Endodermal cell (in vitro differentiated cells): ENCODE results near the gene FOXO6. TPM values are rescaled to one million over a fixed set of nuclear protein-coding genes. Genes with fewer than 3 reads are reported as not detected.

Source experiments
- DNase-seq: peaks from one replicate; pipeline ENCODE4 v3.0.0-alpha.2; 2017
- H3K27ac ChIP-seq: 2 replicates; pipeline ENCODE4 v1.5.1; 2013; ENCODE audit warnings: mild to moderate bottlenecking, low read depth, low read length, moderate library complexity
- H3K27me3 ChIP-seq: 2 replicates; pipeline ENCODE4 v1.6.1; 2013; ENCODE audit warnings: mild to moderate bottlenecking, low read length, moderate library complexity; ENCODE audit not compliant: insufficient read depth, control insufficient read depth, poor library complexity, severe bottlenecking
- H3K36me3 ChIP-seq: 2 replicates; pipeline ENCODE4 v1.7.0; 2013; ENCODE audit warnings: mild to moderate bottlenecking, low read length, moderate library complexity; ENCODE audit not compliant: control insufficient read depth, insufficient read depth
- H3K4me1 ChIP-seq: one replicate; pipeline ENCODE4 v1.7.0; 2013; ENCODE audit warnings: low read length; ENCODE audit not compliant: control insufficient read depth, insufficient read depth
- H3K4me3 ChIP-seq: 2 replicates; pipeline ENCODE4 v1.5.1; 2013; ENCODE audit warnings: mild to moderate bottlenecking, low read length, moderate library complexity
- H3K9ac ChIP-seq: 2 replicates; pipeline ENCODE4 v1.6.1; 2013; ENCODE audit warnings: mild to moderate bottlenecking, low read length, moderate library complexity; ENCODE audit not compliant: poor library complexity, severe bottlenecking; ENCODE audit errors: extremely low read depth
- H3K9me3 ChIP-seq: 2 replicates; pipeline ENCODE4 v1.6.1; 2013; ENCODE audit warnings: mild to moderate bottlenecking, low read length, moderate library complexity; ENCODE audit not compliant: control insufficient read depth
- H3K27ac Mint-ChIP-seq: 2 replicates; pipeline ENCODE4 v1.8.0; 2020; ENCODE audit warnings: mixed read lengths
- H3K27me3 Mint-ChIP-seq: 2 replicates; pipeline ENCODE4 v1.8.0; 2021; ENCODE audit warnings: mild to moderate bottlenecking, mixed read lengths; ENCODE audit not compliant: insufficient read depth
- H3K36me3 Mint-ChIP-seq: 2 replicates; pipeline ENCODE4 v1.8.0; 2020; ENCODE audit warnings: low read depth, mixed read lengths
- H3K4me1 Mint-ChIP-seq: 2 replicates; pipeline ENCODE4 v1.8.0; 2020; ENCODE audit warnings: mixed read lengths
- H3K4me3 Mint-ChIP-seq: 2 replicates; pipeline ENCODE4 v1.8.0; 2020; ENCODE audit warnings: mild to moderate bottlenecking, moderate library complexity, mixed read lengths
- H3K9me3 Mint-ChIP-seq: 2 replicates; pipeline ENCODE4 v1.8.0; 2020; ENCODE audit warnings: mild to moderate bottlenecking, mixed read lengths
- WGBS, 2 experiments: methylation state at CpG; one replicate each; pipeline versions ENCODE4 v1.1.5 to v1.1.7; 2013; ENCODE audit warnings: missing lambda C conversion rate in 2 of 2, mixed read lengths in 1 of 2; ENCODE audit not compliant: insufficient coverage in 1 of 2, insufficient read length in 1 of 2; 5-methylcytosine and 5-hydroxymethylcytosine counted together
- total RNA-seq, 2 donors: library from RNA; stranded (reverse); fragmentation: NEBNext Ultra II Directional in 1 of 2; extraction: Animal tissue kit (Norgen Biotek cat#: 25700) in 1 of 2; gene quantifications; 2 replicates in 1 of 2; 3 replicates in 1 of 2; pipeline ENCODE4 v1.2.1, GENCODE V29; 2021
- TF ChIP-seq, protein P1 (sequence below): fragments of 200-600 bp; sonication (generic); conservative IDR thresholded peaks from 2 replicates; pipeline ENCODE4 v1.5.0; 2021; ENCODE audit warnings: antibody characterized with exemption, mild to moderate bottlenecking

Gene FOXO6
- total RNA-seq, 2 donors from 2014 or later, result 1.7 to 1.8 TPM

GRCh38 chr1:41390573-41390972 lies 29.3 kb downstream of the FOXO6 start:
- Mint-ChIP-seq H3K9me3 (no peaks in the 10 kb centered on the region), H3K4me1 (peaks cover 26% of the 10 kb centered on the region), H3K27ac (no peak overlapping the region), H3K4me3 (no peak overlapping the region), H3K36me3 (no peaks in the 10 kb centered on the region), H3K27me3 (peaks cover 14% of the 10 kb centered on the region)
- Histone ChIP-seq H3K4me1 (no peaks in the 10 kb centered on the region), H3K9ac (no peak overlapping the region), H3K27ac (no peak overlapping the region), H3K9me3 (no peaks in the 10 kb centered on the region), H3K27me3 (peaks cover 13% of the 10 kb centered on the region), H3K36me3 (no peaks in the 10 kb centered on the region), H3K4me3 (no peak overlapping the region)
- WGBS, 2 experiments, result 94% methylated on average over 1 of the region's 1 CpG; no CpG with 5 or more reads in 1 of the 2 experiments
- TF ChIP-seq, protein P1, sequence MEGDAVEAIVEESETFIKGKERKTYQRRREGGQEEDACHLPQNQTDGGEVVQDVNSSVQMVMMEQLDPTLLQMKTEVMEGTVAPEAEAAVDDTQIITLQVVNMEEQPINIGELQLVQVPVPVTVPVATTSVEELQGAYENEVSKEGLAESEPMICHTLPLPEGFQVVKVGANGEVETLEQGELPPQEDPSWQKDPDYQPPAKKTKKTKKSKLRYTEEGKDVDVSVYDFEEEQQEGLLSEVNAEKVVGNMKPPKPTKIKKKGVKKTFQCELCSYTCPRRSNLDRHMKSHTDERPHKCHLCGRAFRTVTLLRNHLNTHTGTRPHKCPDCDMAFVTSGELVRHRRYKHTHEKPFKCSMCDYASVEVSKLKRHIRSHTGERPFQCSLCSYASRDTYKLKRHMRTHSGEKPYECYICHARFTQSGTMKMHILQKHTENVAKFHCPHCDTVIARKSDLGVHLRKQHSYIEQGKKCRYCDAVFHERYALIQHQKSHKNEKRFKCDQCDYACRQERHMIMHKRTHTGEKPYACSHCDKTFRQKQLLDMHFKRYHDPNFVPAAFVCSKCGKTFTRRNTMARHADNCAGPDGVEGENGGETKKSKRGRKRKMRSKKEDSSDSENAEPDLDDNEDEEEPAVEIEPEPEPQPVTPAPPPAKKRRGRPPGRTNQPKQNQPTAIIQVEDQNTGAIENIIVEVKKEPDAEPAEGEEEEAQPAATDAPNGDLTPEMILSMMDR, result no peak
- no peak for DNase-seq

DNA sequence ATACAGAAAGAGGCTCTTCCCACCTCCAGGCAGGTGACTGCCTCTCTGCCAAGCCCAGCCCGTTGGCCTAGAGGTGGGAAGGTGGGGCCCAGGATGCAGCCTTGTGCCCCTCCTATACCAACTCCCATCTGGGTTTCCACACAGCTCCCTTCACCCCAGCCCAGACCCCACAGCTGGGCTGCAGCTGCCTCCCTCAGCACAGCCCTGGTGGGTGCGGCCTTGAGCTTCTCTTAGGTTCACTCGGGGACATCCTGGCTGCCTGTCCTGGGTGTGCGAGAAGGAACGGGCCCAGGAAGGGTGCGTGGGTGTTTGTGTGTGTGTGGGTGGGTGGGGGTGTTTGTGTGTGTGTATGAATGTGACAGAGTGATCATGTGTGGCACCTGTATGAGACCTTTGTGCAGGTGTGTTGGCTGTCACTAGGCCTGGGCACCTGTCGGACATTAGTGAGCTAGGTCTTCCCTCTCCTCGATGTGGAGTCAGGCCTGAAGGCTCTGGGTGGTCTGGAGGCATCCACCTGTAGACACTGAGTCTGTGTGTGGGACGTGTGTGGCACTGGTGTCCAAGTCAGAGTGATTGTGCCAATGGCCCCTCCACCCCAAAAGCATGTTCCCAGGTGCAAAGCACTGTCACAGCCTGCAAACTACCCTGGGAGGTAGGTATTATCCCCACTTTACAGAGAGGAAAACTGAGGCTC lies 30.7 kb downstream of the FOXO6 start:
- H3K36me3 ChIP-seq, result no peaks in the 10 kb centered on the region
- H3K27ac ChIP-seq, result no peak overlapping the region
- no peaks in the 10 kb centered on the region for H3K9me3 Mint-ChIP-seq
- H3K36me3 Mint-ChIP-seq, result no peaks in the 10 kb centered on the region
- H3K9me3 ChIP-seq, result no peaks in the 10 kb centered on the region
- no peaks in the 10 kb centered on the region for H3K4me1 ChIP-seq
- no peak for DNase-seq
- WGBS, 2 experiments, result 78% methylated on average over 3 to 9 of the region's 9 CpGs
- H3K27me3 Mint-ChIP-seq, result peaks cover 9% of the 10 kb centered on the region
- TF ChIP-seq, protein P1, result no peak
- peaks cover 28% of the 10 kb centered on the region for H3K4me1 Mint-ChIP-seq
- no peak overlapping the region for H3K4me3 Mint-ChIP-seq
- H3K9ac ChIP-seq, result no peak overlapping the region
- no peaks in the 10 kb centered on the region for H3K27me3 ChIP-seq
- H3K4me3 ChIP-seq, result no peak overlapping the region
- no peak overlapping the region for H3K27ac Mint-ChIP-seq

DNA sequence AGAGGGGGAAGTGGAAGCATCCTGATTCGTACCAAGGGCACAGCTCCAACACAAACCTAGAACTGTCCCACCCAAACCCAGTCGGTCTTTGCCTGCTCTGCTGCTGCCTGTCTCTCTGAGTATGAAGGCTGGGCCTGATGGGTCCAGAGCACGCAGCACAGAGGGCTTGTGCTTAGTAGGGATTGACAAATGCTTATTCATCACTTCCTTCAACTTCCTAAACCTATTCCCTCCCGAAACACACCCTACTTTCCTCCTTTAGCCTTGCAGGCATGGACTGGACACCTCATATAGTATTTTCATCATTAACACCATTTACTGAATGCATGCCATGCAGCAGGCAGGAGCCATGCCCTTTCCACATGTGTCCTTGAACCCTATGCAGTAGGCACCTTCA lies 31.3 kb downstream of the FOXO6 start:
- Histone ChIP-seq H3K36me3 (no peaks in the 10 kb centered on the region), H3K9me3 (no peaks in the 10 kb centered on the region), H3K27me3 (no peaks in the 10 kb centered on the region), H3K27ac (no peak overlapping the region), H3K4me1 (no peaks in the 10 kb centered on the region), H3K9ac (no peak overlapping the region), H3K4me3 (no peak overlapping the region)
- no peak overlapping the region for H3K27ac Mint-ChIP-seq
- DNase-seq, result no peak
- H3K27me3 Mint-ChIP-seq, result peaks cover 9% of the 10 kb centered on the region
- peaks cover 23% of the 10 kb centered on the region for H3K4me1 Mint-ChIP-seq
- TF ChIP-seq, protein P1, result no peak
- H3K4me3 Mint-ChIP-seq, result no peak overlapping the region
- no peaks in the 10 kb centered on the region for H3K36me3 Mint-ChIP-seq
- H3K9me3 Mint-ChIP-seq, result no peaks in the 10 kb centered on the region
- WGBS, 2 experiments, result 77 to 86% methylated on average over 2 to 4 of the region's 4 CpGs
